AML-193 (cell line): ENCODE results near the gene UBALD1.

Experiments used
- DNase-seq, 2 experiments: peaks; one replicate each; lab custom pipeline; 2025; lab: John Stamatoyannopoulos, UW

Gene UBALD1

DNA sequence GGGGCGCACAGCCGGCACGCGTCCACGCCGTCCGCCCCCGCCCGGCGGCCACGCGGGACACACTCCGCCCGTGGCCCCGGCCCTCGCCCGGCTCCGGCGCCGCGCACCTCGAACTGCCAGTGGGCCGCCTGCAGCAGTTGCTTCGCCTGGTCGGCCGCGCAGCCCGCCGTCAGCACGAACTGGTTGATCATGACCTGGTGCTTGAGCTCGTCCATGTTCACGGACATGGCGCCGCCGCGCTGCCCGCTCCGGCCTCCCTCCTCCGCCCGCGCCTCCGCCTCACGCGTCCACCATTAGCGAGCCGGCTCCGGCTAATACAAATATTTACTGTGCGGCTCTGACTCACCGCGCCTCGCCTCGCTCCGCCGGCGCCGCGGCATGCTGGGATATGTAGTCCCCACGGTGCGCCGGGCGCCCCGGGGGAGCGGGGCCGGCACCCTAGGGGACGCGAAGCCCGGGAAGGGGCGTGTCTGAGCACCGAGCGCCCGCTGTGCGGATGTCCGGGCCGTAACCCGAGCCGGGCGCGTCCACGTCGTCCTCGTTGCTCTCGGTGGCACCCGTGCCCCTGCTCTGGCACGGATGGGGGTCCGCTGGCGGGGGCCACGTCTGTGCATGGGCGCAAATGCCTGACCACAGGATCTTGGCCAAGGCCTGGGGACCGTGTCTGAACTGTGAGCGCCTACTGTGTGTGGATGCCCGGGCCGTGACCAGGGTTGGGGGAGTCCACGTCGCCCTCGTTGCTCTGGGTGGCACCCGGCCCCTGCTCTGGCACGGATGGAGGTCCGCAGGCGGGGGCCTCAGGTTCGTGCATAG lies at the start of gene UBALD1:
TSS of gene UBALD1 (minus strand) at position 318 of the 813 bp plus-strand sequence. CDS start at position 227, 91 bp downstream.
- DNase-seq, result peak; percentile 67 to 74

DNA sequence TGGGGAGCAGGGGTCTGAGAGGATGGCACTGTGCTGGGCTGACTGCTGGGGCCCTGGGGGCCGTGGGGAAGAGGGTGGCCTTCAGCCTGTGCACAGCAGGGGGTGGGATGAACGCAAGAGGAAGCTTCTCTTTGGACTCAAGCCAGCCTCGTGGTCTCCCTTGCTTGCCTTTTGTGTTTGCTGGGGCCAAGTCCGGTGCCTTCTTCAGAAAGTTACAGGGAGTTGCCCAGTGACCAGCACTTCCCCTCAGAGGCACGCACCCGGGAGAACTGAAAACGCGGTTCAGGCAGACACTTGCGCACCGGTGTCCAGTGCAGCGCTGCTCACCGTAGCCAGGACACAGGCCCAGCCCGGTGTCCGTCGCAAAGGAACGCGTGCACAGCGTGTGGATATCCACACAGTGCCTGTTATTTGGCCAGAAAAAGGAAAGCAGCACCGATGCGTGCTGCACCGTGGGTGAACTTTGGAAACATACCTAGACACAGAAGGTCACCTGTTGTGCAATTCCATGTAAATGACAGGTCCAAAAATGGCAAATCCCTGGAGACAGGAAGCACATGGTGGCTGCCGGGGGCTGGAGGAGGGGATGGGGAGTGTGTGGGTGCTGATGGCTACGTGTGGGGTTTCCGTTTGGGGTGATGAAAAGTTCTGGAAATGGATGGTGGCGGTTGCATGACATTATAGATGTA lies 49.2 kb upstream of the UBALD1 start:
- peak; percentile 85 to 93 for DNase-seq

DNA sequence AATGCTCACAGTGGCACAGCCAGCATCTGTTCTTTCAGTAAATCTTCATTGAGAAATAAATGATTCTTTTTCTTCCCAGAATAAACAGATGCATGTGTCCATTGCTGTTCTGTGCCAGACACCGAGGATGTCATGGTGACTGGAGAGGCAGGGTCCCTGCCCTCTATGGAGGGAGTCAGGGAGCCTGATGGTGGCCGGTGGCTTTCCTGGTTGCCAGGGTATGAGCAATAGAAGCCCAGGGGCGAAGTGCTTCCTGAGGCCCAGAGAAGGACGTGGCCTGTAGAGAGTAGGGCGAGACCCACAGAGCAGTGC lies 48.7 kb upstream of the UBALD1 start:
- no peak for DNase-seq

DNA sequence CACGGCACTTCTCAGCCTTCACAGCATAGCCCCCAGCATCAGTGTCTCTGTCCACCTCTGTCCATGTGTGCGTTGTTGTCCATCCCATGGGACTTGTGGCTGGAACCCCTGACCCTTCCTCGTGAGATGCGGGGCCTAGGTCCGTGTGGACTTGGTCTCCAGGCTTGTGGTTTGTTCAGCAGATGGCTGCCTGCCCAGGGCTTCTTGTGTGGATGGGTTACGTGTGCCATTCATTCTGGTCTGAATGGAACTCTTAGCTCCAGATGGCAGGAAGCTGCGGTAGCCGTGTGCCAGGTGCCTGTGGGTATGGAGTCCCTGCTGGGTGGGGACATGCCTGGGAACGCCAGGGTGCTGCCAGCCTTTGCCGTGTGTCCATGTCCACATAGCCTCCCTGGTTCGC lies 47.0 kb upstream of the UBALD1 start:
- DNase-seq, result no peak

DNA sequence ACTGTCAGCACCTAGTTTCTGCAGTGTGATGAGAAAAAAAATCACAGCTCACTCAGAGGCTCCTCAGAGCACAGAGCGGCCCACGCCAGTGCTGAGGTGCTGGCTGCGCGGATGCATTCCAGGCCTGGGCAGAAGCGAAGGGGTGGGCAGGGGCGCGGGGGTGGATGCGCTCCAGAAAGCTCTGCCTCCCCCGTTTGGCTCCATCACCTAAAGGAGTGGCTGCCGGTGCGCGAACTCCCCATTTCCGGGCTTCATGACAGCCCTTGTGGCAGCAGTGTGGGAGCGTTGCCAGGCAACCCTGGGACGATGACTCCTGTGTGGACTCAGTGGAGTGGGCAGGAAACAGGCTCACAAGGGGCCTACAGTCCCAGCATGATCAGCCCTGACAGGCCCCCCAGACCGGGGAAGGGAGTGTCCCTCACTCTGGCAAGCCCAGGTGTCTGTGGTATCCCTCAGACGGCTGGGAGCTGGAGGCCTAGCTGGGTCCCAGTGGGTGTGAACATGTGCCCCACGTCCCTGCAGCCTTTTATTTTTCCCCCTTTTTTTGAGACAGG lies 45.8 kb upstream of the UBALD1 start:
- DNase-seq, result no peak

DNA sequence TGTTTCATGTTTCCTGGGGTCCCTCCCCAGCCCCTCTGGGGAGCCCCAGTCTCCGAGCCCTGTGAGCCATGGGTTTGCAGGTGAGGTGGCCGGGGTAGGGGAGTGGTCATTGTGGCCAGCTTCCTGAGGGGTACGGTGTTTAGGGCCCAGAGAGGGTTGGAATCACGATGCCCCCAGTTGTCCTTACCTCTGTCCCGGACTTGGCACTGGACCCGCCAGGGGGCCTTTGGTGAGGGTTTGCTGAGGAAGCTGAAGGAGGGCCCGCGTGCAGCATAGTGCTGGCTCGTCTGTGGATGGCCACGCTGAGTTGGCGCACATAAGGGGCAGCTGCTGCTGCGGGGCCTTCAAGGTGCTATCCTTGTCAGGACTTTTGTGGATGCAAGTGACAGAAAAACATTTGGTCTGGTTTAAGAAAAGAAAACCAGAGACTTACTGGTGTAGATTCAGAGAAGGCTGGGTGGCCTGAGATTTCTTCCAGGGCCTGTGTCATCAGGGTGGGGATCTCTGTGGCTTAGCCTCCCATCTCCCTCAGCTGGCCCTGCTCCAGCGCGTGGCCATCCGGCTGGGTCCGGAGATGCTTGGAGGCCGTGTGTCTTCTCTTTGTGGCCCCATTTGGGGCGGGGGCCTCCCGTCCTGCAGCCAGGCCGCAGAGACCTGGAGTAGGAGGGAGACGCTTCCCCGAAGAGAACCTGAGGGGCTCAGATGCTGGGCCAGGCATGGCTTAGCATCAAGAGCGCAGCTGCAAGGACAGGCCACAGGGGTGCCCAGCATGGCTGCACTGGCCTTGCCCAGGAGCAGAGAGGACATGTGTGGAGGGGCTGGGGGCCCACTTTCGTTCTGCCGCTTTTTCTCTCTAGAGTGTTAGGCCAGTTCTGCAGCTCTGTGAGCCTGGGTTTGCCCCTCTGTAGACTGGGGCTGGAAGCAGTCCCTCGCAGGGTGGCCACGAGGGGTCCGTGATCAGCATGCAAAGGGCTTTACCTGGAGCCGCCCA lies 45.0 kb upstream of the UBALD1 start:
- no peak for DNase-seq

DNA sequence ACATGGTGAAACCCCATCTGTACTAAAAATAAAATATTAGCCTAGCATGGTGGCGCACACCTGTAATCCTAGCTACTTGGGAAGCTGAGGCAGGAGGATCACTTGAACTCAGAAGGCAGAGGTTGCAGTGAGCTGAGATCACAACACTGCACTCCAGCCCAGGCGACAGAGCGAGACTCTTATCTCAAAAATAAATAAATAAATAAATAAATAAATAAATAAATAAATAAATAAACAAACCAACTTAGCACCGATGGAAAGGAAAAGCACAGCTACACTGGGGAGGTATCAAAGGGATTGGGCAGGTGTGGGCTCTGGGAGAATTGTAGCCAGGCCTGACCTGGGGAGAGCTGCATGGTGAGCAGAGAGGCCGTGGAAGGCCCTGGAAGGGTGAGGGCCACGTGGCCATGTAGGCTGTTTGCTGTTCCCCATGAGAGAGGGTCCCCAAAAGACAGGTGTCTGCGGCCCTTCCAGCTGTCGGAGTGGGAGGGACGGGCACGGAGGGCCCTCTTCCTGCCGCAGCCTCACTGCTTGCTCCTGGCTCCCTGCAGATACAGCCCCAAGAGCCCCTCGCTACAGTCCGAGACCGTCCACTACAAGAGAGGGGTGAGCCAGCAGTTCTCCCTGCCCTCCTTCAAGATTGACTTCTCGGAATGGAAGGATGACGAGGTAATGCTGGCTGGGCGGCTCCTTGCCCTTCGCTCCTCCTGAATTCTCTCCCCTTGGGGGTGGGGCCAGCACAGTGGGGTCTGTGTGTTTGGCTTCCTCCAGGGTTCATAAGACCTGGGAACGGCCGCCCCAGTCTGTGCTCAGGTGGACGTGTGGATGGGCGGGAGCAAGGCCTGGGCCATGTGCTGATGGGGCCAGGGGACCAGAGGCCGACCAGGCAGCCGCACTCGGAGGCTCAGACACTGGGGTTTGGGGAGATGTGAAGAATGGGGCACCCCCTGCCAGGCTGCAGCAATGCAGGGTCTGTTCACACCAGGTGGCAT lies 42.3 kb upstream of the UBALD1 start:
- no peak for DNase-seq

DNA sequence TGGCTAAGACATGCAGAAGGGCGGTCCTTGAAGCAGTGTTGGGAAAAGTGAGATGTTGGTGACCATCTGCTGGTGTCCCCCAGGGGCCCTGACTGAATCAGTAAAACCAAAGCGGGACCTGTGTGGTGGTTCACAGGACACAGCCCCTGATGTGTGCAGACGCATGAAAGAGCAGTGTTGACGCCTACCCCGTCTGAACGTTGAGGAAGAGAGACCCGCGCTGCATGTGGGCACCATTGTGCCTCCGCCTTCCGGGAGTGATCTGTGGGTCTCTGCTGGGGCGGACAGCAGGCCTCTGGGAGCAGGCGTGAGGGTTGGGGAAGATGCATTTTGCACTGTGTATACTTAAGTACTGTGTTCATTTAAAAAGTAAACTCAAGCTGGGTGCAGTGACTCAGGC lies 41.5 kb upstream of the UBALD1 start:
- DNase-seq, result no peak

DNA sequence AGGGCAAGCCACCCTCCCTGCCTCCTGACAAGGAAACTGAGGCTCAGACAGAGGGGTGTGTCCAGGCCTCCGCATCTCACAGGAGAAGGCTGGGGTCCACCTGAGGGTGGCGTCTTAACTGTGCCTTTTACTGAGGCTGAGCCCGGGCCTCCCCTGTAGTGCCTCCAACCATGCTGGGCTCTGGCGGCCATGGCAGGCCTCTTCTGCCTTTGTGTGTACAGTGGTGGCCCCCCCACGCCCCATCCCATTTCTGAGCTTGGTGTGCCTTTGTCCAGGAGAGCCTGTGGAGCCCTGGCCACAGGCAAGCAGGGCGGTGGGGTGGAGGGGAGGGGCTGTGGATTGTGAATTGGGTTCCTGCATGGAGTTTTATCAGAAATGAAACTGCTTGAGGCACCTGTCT lies 41.1 kb upstream of the UBALD1 start:
- no peak for DNase-seq

DNA sequence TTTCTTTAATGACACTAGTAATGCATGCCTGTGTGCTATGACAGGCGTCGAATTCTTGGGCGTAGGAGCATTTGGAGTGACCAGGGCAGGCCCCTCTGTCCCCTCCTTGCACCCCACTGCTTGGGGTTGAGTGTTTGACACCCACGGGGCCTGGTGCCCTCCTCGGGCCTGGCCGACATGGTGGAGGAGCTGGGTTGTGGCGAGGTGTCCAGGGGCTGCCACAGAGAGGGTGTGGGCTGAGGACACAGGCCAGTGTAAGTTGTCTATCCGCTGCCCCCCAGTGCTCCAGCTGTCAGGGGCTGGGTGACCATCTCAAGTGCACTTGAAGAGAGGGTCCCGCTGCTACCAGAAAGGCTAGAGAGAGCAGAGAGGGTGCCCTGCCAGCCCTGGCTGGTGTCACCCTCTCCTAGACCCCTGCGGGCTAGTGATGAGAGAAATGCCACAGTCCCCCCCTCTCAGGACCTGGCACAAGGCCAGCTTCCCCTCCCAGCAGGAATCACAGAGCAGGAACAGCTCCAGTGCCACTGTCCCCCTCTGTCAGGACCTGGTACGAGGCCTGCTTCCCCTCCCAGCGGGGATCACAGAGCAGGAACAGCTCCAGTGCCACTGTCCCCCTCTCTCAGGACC lies 40.4 kb upstream of the UBALD1 start:
- no peak for DNase-seq

DNA sequence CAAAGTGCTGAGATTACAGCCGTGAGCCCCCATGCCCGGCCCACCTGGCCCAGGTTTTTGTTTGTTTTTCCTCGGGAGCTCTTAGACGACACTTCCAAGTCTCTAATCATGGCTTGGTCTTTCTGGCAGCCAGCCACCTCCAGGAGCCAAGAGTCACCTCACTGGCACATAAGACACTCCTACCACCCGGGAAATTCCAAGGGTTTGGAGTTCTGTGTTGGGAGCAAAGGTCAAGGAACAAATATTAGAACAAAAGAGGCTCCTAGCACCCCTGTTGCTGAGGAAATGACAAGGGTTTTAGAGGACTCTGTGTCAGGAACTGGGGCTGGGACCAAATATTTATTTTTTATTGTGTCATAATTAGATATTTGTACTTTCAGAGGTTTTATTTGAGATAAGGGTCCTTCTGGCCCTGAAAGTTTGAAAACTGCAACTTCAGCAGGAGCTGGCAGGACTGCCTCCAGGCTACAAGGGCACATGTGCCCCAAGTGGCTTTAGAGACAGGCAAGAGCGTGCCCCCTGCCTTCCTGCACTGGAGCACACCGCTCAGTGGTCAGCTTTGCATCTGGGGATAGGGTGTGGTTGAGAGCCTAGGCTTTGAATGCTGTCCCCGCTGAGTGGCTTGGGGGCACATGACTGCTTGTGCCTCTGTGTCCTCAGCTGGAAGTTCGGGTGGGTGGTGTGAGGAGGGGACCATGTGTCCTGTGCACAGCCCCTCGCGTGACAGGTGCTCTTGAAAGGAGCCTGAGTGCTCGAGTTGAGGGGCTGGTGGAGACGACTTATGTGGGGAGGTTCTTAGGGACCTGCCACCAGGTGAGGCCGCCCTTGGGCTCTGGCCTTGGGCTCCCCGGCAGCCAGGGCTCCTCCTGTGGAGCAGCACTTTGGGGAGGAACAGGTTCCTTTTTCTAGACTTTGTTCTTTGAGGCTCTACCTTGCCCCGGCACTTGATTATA lies 39.6 kb upstream of the UBALD1 start:
- no peak for DNase-seq

DNA sequence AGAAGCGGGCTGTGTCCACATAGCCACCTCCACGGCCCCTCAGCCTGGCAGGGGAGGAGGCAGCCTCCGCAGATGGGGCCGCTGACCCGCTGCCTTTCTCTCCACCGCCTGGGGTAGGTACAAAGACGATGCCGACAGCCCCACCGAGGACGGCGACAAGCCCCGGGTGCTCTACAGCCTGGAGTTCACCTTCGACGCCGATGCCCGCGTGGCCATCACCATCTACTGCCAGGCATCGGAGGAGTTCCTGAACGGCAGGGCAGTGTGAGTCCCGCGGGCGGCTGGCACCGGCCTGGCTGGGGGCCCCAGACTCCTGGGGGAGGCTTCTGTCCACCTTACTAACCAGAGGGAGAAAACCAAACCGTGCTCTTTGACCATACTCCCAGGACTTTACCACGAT lies 37.9 kb upstream of the UBALD1 start:
- no peak for DNase-seq

DNA sequence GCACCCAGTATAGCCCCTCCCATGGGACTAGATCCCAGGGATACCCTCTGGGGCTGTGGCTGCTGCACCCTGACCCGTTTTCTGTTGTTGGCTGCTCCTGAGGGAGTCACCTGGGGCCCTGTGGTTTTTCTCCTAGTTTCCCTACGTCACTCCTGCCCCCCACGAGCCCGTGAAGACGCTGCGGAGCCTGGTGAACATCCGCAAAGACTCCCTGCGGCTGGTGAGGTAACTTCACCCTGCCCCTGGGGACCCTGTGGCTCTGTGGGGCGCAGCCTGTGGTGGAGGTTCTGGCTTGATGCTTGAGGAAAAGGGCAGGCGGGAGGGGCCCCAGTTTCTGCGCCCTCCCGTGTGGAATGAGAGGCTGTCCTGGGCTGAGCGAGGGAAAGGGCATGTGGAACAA lies 37.1 kb upstream of the UBALD1 start:
- no peak for DNase-seq

DNA sequence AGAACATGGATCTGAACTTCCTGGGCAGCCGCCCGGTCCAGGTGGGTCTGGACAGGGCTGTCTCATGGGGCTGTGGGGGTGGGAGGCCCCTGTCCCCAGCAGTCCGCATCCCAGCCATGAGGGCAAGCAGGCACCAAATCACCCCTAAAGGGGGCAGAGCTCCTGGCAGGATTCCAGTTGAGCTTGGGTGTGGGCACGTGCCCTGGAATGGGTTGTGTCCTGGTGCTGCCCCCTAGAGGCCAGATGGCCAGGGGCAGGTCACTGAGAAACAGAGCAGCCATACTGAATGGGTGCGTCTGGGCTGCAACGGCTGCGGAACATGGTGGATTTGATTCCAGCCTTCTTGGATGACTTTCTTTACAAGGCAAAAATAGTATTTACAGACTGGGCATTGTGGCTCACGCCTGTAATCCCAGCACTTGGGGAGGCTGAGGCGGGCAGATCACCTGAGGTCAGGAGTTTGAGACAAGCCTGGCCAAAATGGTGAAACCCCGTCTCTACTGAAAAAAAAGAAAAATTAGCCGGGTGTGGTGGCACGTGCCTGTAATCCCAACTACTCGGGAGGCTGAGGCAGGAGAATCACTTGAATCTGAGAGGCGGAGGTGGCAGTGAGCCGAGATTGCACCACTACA lies 35.9 kb upstream of the UBALD1 start:
- DNase-seq, result peak; percentile 14 to 32

DNA sequence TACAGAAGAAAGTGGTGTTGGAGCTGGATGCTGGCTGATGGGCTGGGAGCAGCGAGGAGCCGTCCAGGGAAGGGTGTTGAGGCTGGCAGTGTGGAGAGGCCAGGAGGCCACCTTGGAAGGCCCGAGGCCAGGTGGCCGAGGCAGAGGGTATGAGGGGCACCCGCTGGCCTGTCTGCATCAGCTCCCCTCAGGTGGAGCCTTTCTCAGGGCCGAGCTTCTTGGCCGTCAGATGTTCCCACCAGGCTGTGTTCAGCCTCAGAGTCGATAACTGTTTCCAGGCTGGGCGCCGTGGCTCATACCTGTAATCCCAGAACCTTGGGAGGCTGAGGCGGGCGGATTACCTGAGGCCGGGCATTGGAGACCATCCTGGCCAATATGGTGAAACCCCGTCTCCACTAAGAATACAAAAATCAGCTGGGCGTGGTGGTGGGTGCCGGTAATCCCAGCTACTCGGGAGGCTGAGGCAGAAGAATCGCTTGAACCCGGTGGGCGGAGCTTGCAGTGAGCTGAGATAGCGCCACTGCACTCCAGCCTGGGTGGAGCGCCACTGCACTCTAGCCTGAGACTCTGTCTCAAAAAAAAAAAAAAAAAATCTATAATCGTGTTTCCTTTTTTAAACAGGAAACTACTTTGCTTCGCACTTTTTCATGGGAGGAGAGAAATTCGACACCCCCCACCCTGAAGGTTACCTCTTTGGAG lies 35.2 kb upstream of the UBALD1 start:
- DNase-seq, result no peak

DNA sequence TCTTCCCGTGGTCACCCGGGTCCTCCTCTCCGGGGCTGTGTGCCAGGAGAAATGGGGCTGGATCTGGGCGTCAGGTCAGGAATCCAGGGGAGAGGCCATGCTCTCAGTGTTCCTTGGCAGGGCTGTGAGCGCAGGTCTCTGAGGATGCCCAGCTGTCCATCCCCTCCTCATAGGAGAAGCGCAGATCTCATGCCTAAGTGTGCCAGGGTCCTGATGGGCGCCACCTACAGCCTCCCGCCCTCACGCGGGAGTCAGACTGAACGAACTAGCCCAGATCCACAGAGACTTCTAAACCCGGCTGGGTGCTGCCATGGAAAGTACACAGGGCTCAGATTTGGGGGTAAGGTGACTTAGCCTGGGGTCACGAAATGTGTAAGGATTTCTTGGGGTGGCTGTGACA lies 34.2 kb upstream of the UBALD1 start:
- DNase-seq, result no peak

DNA sequence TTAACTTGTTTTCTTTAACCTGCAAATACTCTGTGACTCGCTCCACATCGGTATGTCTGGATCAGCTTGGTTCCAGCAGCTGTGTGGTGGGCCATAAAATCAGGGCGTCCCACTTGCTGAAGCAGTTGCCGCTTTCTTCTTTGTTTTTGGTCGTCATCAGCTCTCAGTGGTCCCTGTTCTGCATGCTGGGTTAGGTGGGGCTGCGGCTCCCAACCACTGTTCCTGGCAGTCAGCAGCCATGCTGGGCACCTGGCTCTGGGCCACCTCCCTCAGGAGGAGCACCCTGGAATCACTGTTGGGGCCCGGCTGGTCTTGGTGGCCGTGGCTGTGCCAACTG lies 32.9 kb upstream of the UBALD1 start:
- DNase-seq, result no peak
